Measurements from ENCODE around the gene POU2F1. TPM values are rescaled to one million over a fixed set of nuclear protein-coding genes. Genes with fewer than 3 reads are reported as not detected.

POU2F1 gene
- total and polyA plus RNA-seq, 9 donors: 4.5 to 6.9 (median 5.9) TPM

DNA sequence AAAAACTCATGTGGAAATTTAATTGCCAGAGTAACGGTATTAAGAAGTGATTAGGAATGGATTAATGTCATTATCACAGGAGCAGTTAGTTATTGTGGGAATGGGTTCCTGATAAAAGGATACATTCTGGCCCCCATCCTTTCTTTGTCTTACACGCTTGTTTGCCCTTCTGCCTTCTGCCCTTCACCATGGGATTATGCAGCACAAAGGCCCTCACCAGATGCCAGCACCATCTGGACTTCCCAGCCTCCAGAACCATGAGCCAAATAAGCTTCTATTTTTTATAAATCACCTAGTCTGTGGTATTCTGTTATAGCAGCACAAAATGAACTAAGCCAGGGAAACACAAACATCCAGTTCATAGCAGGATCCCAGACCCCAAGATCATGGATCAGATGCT lies 33.9 kb upstream of the POU2F1 start:
- WGBS (ENCODE audit: insufficient coverage): 80% methylated on average over 2 of the region's 2 CpGs
- Histone ChIP-seq H3K27me3 (ENCODE audit: control insufficient read depth, insufficient read depth, low read length) (no peaks in the 10 kb centered on the region), H3K4me3 (ENCODE audit: low read length) (no peak overlapping the region)

DNA sequence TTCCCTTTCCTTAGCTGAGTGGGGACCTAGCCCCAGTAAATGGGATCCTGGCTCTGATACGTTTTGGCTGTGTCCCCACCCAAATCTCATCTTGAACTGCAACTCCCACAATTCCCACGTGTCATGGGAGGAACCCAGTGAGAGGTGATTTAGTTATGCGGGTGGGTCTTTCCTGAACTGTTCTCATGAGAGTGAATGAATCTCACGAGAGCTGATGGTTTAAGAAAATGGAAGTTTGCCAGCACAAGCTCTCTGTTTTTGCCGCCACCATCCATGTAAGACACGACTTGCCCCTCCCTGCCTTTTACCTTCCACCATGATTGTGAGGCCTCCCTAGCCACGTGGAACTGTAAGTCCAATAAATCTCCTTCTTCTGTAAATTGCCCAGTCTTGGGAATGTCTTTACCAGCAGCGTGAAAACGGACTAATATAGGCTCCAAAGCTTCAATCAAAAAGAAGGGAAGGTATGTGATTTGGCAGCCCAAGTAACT lies 29.9 kb upstream of the POU2F1 start:
- Histone ChIP-seq H3K36me3 (ENCODE audit: control insufficient read depth, insufficient read depth, low read length) (no peaks in the 10 kb centered on the region), H3K4me1 (ENCODE audit: control insufficient read depth, insufficient read depth, low read length) (no peaks in the 10 kb centered on the region), H3K9me3 (replicated peaks; ENCODE audit: control insufficient read depth, low read depth, low read length) (no peaks in the 10 kb centered on the region), H3K27me3 (ENCODE audit: control insufficient read depth, insufficient read depth, low read length) (peaks cover 2% of the 10 kb centered on the region), H3K4me3 (ENCODE audit: low read length) (no peak overlapping the region), H3K27ac (ENCODE audit: low read length) (no peak overlapping the region)
- no peak for DNase-seq
- WGBS (ENCODE audit: insufficient coverage): 76% methylated on average over 3 of the region's 9 CpGs

More for the DNA sequence above, 33.9 kb upstream of the POU2F1 start:
- H3K27ac ChIP-seq (ENCODE audit: low read length): no peak overlapping the region
- DNase-seq: no peak
- no peaks in the 10 kb centered on the region for H3K9me3 ChIP-seq (replicated peaks; ENCODE audit: control insufficient read depth, low read depth, low read length)
- no peaks in the 10 kb centered on the region for H3K36me3 ChIP-seq (ENCODE audit: control insufficient read depth, insufficient read depth, low read length)
- no peaks in the 10 kb centered on the region for H3K4me1 ChIP-seq (ENCODE audit: control insufficient read depth, insufficient read depth, low read length)

DNA sequence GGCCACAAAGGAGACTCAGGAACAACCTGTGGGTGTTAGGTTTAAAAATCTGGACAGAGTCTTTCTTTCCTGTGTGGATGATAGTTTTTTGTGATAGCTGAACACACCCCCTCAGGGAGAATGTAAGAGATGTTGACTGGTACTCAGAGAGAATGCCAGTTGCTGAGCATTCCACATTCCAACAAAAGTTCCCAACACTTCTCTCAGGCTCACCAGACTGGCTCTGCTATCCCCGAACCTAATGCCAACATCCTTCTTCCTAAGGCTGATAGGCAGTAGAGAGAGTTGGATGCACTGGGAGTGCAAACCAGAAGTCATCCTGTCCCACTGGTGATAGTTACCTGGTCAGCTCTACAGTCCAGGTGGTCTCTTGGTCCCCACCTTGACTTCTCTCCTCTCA lies 28.7 kb upstream of the POU2F1 start:
- H3K4me3 ChIP-seq (ENCODE audit: low read length): no peak overlapping the region
- peaks cover 2% of the 10 kb centered on the region for H3K27me3 ChIP-seq (ENCODE audit: control insufficient read depth, insufficient read depth, low read length)
- no peaks in the 10 kb centered on the region for H3K9me3 ChIP-seq (replicated peaks; ENCODE audit: control insufficient read depth, low read depth, low read length)
- H3K36me3 ChIP-seq (ENCODE audit: control insufficient read depth, insufficient read depth, low read length): no peaks in the 10 kb centered on the region
- no CpG with 5 or more reads among the region's 1 CpG for WGBS (ENCODE audit: insufficient coverage)
- H3K4me1 ChIP-seq (ENCODE audit: control insufficient read depth, insufficient read depth, low read length): no peaks in the 10 kb centered on the region
- DNase-seq: no peak
- no peak overlapping the region for H3K27ac ChIP-seq (ENCODE audit: low read length)

DNA sequence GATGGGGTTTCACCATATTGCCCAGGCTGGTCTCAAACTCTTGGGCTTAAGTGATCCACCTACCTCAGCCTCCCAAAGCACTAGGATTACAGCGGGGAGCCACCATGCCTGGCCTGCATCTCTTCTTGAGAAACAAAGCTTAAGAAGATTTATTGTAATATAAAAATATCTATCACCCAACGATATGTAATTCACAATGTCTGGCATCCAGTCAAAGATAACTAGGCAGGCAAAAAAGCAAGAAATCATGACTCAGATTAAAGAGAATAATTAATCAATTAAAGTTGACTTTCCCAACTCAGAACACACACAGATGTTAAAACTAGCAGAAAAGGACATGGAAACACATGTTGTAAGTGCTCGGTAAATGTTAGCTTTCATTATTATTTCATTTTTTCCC lies 26.5 kb upstream of the POU2F1 start:
- peaks cover 2% of the 10 kb centered on the region for H3K27me3 ChIP-seq (ENCODE audit: control insufficient read depth, insufficient read depth, low read length)
- no peak overlapping the region for H3K27ac ChIP-seq (ENCODE audit: low read length)
- no CpG with 5 or more reads among the region's 3 CpGs for WGBS (ENCODE audit: insufficient coverage)
- no peaks in the 10 kb centered on the region for H3K4me1 ChIP-seq (ENCODE audit: control insufficient read depth, insufficient read depth, low read length)
- no peaks in the 10 kb centered on the region for H3K36me3 ChIP-seq (ENCODE audit: control insufficient read depth, insufficient read depth, low read length)
- no peak for DNase-seq
- H3K4me3 ChIP-seq (ENCODE audit: low read length): no peak overlapping the region
- no peaks in the 10 kb centered on the region for H3K9me3 ChIP-seq (replicated peaks; ENCODE audit: control insufficient read depth, low read depth, low read length)

DNA sequence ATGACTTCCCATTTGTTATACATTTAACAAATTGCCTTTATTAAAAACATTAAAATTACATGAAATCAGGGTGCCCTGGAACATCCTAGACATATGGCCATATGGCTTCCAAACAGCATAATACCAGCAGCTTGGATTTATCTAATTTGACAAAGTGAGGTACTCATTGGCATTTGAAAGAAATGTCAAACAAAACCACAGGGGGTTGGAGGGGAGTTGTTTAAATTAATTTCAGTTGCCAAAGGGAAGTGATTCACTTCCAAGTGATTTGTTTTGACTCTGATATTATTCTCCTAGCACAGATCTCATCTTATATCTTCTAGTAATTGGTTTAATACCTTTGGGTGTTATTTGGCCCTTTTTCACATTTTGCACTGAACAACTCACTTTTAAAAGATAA lies 24.5 kb upstream of the POU2F1 start:
- DNase-seq: no peak

DNA sequence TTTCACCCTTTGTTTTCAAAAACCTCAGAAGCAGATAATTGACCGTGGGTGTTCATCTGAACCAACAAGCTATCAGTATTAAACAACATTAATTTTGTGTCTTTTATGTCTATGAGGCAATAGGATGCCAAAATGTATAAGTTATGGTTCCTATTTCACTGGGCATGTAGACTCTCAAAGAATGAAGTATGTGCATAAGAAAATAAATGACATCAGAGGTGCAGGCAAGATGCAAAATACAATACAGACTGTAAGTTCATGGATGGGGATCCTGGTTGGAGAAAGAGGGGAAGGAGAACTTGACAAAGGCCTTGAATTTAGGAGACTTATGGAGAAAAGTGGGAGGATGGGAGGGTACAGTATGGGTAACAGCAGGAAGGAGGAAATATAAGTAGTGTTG lies 23.4 kb upstream of the POU2F1 start:
- Histone ChIP-seq H3K27me3 (ENCODE audit: control insufficient read depth, insufficient read depth, low read length) (no peaks in the 10 kb centered on the region), H3K4me1 (ENCODE audit: control insufficient read depth, insufficient read depth, low read length) (no peaks in the 10 kb centered on the region), H3K9me3 (replicated peaks; ENCODE audit: control insufficient read depth, low read depth, low read length) (no peaks in the 10 kb centered on the region), H3K36me3 (ENCODE audit: control insufficient read depth, insufficient read depth, low read length) (no peaks in the 10 kb centered on the region), H3K4me3 (ENCODE audit: low read length) (no peak overlapping the region), H3K27ac (ENCODE audit: low read length) (no peak overlapping the region)
- no peak for DNase-seq
- no CpG with 5 or more reads among the region's 1 CpG for WGBS (ENCODE audit: insufficient coverage)

More for the DNA sequence above, 24.5 kb upstream of the POU2F1 start:
- H3K4me1 ChIP-seq (ENCODE audit: control insufficient read depth, insufficient read depth, low read length): no peaks in the 10 kb centered on the region
- no peak overlapping the region for H3K27ac ChIP-seq (ENCODE audit: low read length)
- H3K36me3 ChIP-seq (ENCODE audit: control insufficient read depth, insufficient read depth, low read length): no peaks in the 10 kb centered on the region
- H3K9me3 ChIP-seq (replicated peaks; ENCODE audit: control insufficient read depth, low read depth, low read length): no peaks in the 10 kb centered on the region
- no peak overlapping the region for H3K4me3 ChIP-seq (ENCODE audit: low read length)
- H3K27me3 ChIP-seq (ENCODE audit: control insufficient read depth, insufficient read depth, low read length): peaks cover 2% of the 10 kb centered on the region

DNA sequence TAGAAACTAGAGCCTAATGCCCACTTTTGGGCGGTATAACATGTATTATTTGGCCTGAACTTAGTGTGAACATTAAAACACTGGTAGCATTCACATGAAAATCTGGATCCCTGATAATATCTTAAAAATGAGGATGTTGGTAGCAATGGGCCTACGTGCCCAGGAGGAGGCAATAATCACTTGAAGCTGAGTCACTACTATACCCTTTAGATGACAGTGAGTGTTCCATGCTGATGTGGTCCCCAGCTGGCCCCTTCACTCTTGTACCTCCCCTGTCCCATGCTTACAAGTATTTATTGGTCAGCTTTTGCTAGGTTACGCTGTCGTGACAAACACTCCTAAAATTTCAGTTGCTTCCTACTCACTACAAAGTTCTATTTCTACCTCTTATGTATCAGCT lies 23.0 kb upstream of the POU2F1 start:
- H3K27ac ChIP-seq (ENCODE audit: low read length): no peak overlapping the region
- DNase-seq: peak; percentile 2
- no peak overlapping the region for H3K4me3 ChIP-seq (ENCODE audit: low read length)
- no peaks in the 10 kb centered on the region for H3K27me3 ChIP-seq (ENCODE audit: control insufficient read depth, insufficient read depth, low read length)
- no peaks in the 10 kb centered on the region for H3K9me3 ChIP-seq (replicated peaks; ENCODE audit: control insufficient read depth, low read depth, low read length)
- H3K4me1 ChIP-seq (ENCODE audit: control insufficient read depth, insufficient read depth, low read length): no peaks in the 10 kb centered on the region
- 95% methylated on average over 2 of the region's 4 CpGs for WGBS (ENCODE audit: insufficient coverage)
- H3K36me3 ChIP-seq (ENCODE audit: control insufficient read depth, insufficient read depth, low read length): no peaks in the 10 kb centered on the region

DNA sequence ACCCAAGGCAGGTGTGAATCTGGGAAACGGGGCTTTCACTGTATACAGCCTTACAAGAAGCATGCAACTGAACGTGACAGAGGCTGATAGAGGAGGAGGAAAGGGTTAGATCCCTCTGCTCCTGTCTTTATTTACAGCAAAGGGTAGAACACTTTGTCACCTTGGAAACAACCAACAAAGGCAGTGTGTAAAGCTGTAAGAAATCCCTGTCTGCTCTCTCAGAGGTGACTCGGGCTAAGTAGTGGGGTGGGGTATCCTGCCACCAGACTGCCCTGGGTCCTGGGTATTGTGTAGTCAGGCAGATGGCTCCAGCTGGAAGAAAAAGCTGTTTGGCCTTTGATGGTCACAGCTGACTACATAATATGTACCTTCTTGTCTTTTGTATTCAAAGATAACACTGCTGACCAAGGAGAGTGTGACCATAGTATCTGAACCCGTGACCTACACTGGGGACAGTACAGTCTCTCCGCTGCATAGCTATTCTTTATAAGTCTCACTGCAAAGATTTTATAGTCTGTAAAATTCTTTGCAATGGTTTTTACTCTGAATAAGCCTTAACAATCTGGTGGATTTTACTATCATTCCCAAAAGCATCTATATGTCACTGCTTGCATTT lies 22.1 kb upstream of the POU2F1 start:
- H3K4me1 ChIP-seq (ENCODE audit: control insufficient read depth, insufficient read depth, low read length): no peaks in the 10 kb centered on the region
- no peaks in the 10 kb centered on the region for H3K27me3 ChIP-seq (ENCODE audit: control insufficient read depth, insufficient read depth, low read length)
- DNase-seq: no peak
- no peaks in the 10 kb centered on the region for H3K36me3 ChIP-seq (ENCODE audit: control insufficient read depth, insufficient read depth, low read length)
- no peak overlapping the region for H3K27ac ChIP-seq (ENCODE audit: low read length)
- WGBS (ENCODE audit: insufficient coverage): 0% methylated on average over 1 of the region's 5 CpGs
- H3K4me3 ChIP-seq (ENCODE audit: low read length): no peak overlapping the region
- H3K9me3 ChIP-seq (replicated peaks; ENCODE audit: control insufficient read depth, low read depth, low read length): no peaks in the 10 kb centered on the region

DNA sequence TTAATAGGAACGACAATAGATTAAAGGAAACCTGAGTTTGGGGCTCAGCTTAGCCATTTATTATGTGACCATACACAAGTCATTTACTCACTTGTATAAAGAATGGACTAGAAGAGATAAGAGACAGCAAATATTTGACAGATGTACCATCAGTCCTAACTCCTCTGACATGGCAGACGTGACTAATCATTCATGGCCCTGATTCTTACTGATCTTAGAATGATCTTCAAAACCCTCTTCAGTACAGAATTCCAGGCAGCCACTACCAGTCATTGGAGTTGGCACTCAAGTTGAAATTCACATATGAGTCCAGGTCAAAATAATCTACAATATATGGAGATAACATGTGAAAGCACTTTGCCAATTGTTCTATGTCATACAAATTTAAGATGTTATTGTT lies 21.0 kb upstream of the POU2F1 start:
- no peak for DNase-seq
- H3K4me1 ChIP-seq (ENCODE audit: control insufficient read depth, insufficient read depth, low read length): no peaks in the 10 kb centered on the region
- WGBS (ENCODE audit: insufficient coverage): no CpG with 5 or more reads among the region's 2 CpGs
- H3K4me3 ChIP-seq (ENCODE audit: low read length): no peak overlapping the region
- H3K27me3 ChIP-seq (ENCODE audit: control insufficient read depth, insufficient read depth, low read length): no peaks in the 10 kb centered on the region
- H3K9me3 ChIP-seq (replicated peaks; ENCODE audit: control insufficient read depth, low read depth, low read length): no peaks in the 10 kb centered on the region
- no peaks in the 10 kb centered on the region for H3K36me3 ChIP-seq (ENCODE audit: control insufficient read depth, insufficient read depth, low read length)
- H3K27ac ChIP-seq (ENCODE audit: low read length): no peak overlapping the region

DNA sequence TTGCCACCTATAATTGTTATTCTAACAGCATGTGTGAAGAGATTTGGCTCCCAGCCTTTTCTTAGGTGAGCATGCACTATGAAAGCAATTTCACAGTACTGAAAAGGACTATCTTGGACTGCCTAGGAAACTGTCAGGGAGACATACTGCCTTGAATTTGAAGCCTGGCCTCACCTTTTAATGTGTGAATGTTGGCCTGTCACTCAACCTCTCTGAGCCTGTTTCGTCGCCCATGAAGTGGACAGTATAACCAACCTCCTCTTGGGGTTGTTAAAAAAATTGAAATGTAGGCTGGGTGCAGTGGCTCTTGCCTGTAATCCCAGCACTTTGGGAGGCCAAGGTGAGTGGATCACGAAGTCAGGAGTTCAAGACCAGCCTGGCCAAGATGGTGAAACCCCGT lies 20.4 kb upstream of the POU2F1 start:
- no peak overlapping the region for H3K27ac ChIP-seq (ENCODE audit: low read length)
- no peaks in the 10 kb centered on the region for H3K36me3 ChIP-seq (ENCODE audit: control insufficient read depth, insufficient read depth, low read length)
- no peak overlapping the region for H3K4me3 ChIP-seq (ENCODE audit: low read length)
- H3K4me1 ChIP-seq (ENCODE audit: control insufficient read depth, insufficient read depth, low read length): no peaks in the 10 kb centered on the region
- 90% methylated on average over 2 of the region's 4 CpGs for WGBS (ENCODE audit: insufficient coverage)
- no peak for DNase-seq
- no peaks in the 10 kb centered on the region for H3K27me3 ChIP-seq (ENCODE audit: control insufficient read depth, insufficient read depth, low read length)
- no peaks in the 10 kb centered on the region for H3K9me3 ChIP-seq (replicated peaks; ENCODE audit: control insufficient read depth, low read depth, low read length)

DNA sequence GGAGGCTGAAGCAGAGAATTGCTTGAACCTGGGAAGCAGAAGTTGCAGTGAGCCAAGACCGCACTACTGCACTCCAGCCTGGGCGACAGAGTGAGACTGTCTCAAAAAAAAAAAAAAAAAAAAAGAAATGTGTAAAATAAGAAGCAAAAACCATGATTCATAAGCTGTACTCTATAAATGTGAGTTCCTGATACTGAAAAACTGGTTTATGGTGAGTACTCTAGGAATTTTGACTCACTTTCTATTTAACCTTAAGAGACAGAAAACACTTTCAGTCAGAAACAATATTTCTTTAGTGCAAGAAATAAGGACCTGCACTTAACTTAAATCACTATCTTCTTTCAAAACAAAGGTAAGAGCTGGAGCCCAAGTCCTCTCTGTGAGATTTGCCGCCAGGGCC lies 19.9 kb upstream of the POU2F1 start:
- no peak for DNase-seq
- Histone ChIP-seq H3K36me3 (ENCODE audit: control insufficient read depth, insufficient read depth, low read length) (no peaks in the 10 kb centered on the region), H3K4me3 (ENCODE audit: low read length) (no peak overlapping the region), H3K4me1 (ENCODE audit: control insufficient read depth, insufficient read depth, low read length) (no peaks in the 10 kb centered on the region), H3K27ac (ENCODE audit: low read length) (no peak overlapping the region), H3K9me3 (replicated peaks; ENCODE audit: control insufficient read depth, low read depth, low read length) (no peaks in the 10 kb centered on the region), H3K27me3 (ENCODE audit: control insufficient read depth, insufficient read depth, low read length) (no peaks in the 10 kb centered on the region)
- whole genome bisulfite sequencing (ENCODE audit: insufficient coverage): 100% methylated on average over 1 of the region's 3 CpGs
